ENCODE measurements around the gene FIZ1. TPM values are rescaled to one million over a fixed set of nuclear protein-coding genes. Genes with fewer than 3 reads are reported as not detected.
"Not testable (repeated sequence)": the region's sequence is repeated elsewhere in the genome, so short reads cannot be mapped to it uniquely, and the experiment has no call there.

Gene FIZ1
- total RNA-seq, 4 donors from 2014 or later, result 5.8 to 12.7 (median 7.9) TPM

DNA sequence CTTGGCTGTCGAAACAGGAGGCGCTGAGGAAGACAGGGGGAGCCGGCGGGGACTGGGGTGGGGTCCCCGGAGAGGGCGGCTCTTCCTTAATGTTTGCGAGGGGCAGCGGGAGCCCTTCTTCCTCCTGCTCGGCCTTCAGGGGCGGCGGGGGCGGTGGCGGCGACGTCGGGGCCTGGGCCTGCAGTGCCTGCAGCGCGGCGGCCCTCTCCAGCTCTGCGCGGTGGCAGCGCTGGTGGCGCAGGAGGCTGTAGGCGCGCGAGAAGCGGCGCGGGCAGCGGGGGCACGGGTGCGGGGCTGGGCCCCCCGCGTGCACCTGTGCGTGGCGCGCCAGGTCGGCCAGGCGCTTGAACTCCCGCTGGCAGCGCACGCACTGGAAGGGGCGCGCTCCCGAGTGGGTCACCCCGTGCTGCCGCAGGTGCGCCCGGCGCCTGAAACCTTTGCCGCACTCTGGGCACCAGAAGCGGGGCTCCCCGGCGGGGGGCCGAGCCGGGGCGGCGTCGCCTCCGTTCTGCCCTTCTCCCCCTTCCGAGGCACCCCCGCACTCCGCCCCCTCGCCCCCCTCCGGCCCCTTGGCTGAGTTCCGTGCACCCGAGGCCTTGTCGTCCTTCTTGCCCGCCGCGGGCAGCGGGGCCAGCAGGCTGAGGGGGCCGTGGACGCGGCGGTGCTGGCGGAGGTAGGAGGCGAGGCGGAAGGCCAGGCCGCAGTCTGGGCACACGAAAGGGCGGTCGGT lies 21.1 kb downstream of the FIZ1 start:
- DNase-seq, result no peak
- Histone ChIP-seq H3K36me3 (peaks cover 0 to 27% (median 7%) of the 10 kb centered on the region in 3 donors), H3K9me3 (no peaks in the 10 kb centered on the region), H3K27ac (no peak overlapping the region), H3K4me1 (peaks cover 11 to 31% (median 12%) of the 10 kb centered on the region in 3 donors), H3K4me3 (no peak overlapping the region), H3K27me3 (no peaks in the 10 kb centered on the region)
- WGBS, 2 donors, result 70 to 95% methylated on average over 2 to 8 of the region's 83 CpGs
- intact Hi-C loops (cut with DNase I), result no loop called here
- TF ChIP-seq POLR2A (IDR thresholded peaks at IDR 0.05), result no peak
- TF ChIP-seq, protein P1, sequence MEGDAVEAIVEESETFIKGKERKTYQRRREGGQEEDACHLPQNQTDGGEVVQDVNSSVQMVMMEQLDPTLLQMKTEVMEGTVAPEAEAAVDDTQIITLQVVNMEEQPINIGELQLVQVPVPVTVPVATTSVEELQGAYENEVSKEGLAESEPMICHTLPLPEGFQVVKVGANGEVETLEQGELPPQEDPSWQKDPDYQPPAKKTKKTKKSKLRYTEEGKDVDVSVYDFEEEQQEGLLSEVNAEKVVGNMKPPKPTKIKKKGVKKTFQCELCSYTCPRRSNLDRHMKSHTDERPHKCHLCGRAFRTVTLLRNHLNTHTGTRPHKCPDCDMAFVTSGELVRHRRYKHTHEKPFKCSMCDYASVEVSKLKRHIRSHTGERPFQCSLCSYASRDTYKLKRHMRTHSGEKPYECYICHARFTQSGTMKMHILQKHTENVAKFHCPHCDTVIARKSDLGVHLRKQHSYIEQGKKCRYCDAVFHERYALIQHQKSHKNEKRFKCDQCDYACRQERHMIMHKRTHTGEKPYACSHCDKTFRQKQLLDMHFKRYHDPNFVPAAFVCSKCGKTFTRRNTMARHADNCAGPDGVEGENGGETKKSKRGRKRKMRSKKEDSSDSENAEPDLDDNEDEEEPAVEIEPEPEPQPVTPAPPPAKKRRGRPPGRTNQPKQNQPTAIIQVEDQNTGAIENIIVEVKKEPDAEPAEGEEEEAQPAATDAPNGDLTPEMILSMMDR (IDR thresholded peaks at IDR 0.05), result no peak

DNA sequence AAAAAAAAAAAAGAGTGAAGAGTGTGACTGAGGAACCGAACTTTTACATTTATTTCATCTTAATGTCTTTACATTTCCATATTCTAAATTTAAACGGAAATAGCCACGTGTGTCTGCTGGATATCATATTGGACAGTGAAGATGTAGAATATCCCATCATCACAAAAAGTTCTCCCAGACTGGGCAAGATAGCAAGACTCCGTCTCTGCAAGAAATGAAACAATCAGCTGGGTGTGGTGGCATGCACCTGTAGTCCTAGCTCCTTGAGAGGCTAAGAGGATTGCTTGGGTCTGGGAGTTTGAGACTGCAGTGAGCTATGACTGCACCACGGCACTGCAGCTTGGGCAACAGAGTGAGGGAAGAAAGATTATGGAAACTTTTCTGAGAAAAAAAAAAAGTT lies 22.6 kb downstream of the FIZ1 start:
- TF ChIP-seq POLR2A (IDR thresholded peaks at IDR 0.05), result no peak
- TF ChIP-seq, protein P1 (IDR thresholded peaks at IDR 0.05), result no peak
- Histone ChIP-seq H3K36me3 (peaks cover 0 to 27% (median 7%) of the 10 kb centered on the region in 3 donors), H3K9me3 (no peaks in the 10 kb centered on the region), H3K4me1 (peaks cover 9 to 23% (median 11%) of the 10 kb centered on the region in 3 donors), H3K4me3 (no peak overlapping the region), H3K27ac (no peak overlapping the region), H3K27me3 (no peaks in the 10 kb centered on the region)
- WGBS, 2 donors, result 82 to 93% methylated on average over 5 of the region's 5 CpGs
- intact Hi-C loops (cut with DNase I), result no loop called here
- no peak for DNase-seq

DNA sequence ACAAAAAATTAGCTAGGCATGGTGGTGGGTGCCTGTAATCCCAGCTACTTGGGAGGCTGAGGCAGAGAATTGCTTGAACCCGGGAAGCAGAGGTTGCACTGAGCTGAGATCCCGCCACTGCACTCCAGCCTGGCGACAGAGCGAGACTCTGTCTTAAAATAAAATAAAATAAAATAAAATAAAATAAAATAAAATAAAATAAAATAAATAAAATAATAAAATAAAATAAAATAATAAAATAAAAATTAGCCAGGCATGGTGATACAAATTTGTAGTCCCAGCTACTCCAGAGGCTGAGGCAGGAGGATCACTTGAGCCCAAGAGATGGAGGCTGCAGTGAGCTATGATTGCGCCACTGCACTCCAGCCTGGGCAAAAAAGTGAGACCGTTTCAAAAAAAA lies 25.4 kb downstream of the FIZ1 start:
- peaks cover 0 to 22% (median 7%) of the 10 kb centered on the region in 3 donors for H3K36me3 ChIP-seq
- H3K4me1 ChIP-seq; intact Hi-C loops (cut with DNase I); DNase-seq; H3K9me3 ChIP-seq; H3K27me3 ChIP-seq; H3K27ac ChIP-seq; H3K4me3 ChIP-seq: not testable (repeated sequence)
- WGBS, 2 donors, result 78 to 80% methylated on average over 6 of the region's 6 CpGs

DNA sequence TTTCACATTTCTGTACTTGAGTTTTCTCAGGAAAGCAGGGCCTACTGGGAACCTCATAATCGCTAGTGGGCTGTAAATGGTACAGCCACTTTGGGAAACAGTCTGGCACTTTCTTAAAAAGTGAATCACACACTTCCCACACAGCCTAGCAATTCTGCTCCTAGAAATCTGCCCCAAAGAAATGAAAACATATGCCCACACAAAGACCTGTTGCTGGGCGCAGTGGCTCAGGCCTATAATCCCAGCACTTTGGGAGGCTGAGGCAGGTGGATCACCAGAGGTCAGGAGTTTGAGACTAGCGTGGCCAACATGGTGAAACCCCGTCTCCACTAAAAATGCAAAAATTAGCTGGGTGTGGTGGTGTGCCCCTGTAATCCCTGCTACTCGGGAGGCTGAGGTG lies 29.8 kb downstream of the FIZ1 start:
- intact Hi-C loops (cut with DNase I); DNase-seq; H3K9me3 ChIP-seq; H3K36me3 ChIP-seq; H3K27ac ChIP-seq; H3K4me3 ChIP-seq; H3K4me1 ChIP-seq: not testable (repeated sequence)
- H3K27me3 ChIP-seq, result peaks cover 0 to 25% (median 0%) of the 10 kb centered on the region in 4 donors
- WGBS, 2 donors, result 87 to 95% methylated on average over 5 of the region's 5 CpGs

DNA sequence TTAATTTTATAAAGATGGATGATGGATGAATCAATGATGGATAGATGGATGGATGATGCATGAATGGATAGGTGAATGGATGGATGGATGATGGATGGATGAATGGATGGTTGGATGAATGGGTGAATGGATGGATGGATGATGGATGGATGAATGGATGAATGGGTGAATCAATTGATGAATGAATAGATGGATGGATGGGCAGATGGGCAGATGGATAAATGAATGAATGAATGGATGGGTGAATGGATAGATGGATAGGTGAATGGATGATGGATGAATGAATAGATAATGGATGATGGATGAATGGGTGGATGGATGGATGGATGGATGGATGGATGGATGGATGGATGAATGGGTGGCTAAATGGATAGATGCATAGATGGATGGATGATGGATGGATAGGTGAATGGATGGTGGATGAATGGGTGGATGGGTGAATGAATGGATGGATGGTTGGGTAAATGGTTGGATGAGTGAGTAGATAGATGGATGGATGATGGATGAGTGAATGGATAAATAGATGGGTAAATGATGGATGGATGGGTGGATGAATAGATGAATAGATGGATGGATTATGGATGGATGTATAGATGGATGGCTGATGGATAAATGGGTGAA lies 31.5 kb downstream of the FIZ1 start:
- Histone ChIP-seq H3K36me3 (no peaks in the 10 kb centered on the region), H3K9me3 (no peaks in the 10 kb centered on the region), H3K27ac (no peak overlapping the region), H3K27me3 (peaks cover 0 to 31% (median 0%) of the 10 kb centered on the region in 4 donors), H3K4me3 (no peak overlapping the region), H3K4me1 (peaks cover 0 to 4% (median 0%) of the 10 kb centered on the region in 3 donors)
- intact Hi-C loops (cut with DNase I), result no loop called here
- no peak for TF ChIP-seq POLR2A (IDR thresholded peaks at IDR 0.05)
- TF ChIP-seq, protein P1 (IDR thresholded peaks at IDR 0.05), result no peak
- DNase-seq, result no peak

DNA sequence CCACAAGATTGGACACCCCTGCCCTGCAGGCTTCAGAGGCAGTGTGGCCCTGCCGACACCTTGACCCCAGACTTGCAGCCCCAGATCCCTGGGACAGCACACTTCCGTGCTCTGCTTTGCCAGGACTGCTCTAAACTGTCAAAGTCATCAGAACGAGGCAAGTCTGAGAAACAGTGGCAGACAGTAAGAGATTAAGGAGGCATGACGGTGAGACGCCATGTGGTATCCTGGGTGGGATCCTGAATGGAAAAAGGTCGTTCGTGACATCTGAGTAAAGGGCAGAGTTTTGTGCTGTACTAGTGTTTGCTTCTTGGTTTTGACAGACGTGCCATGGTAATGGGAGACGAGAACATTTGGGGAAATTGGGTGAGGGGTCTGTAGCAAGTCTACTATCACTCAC lies 32.5 kb downstream of the FIZ1 start:
- WGBS, 2 donors, result 35 to 36% methylated on average over 9 of the region's 9 CpGs
- no peak for DNase-seq
- Histone ChIP-seq H3K9me3 (no peaks in the 10 kb centered on the region), H3K27me3 (peaks cover 0 to 31% (median 0%) of the 10 kb centered on the region in 4 donors), H3K36me3 (no peaks in the 10 kb centered on the region), H3K4me3 (no peak overlapping the region), H3K27ac (no peak overlapping the region), H3K4me1 (peaks cover 0 to 4% (median 0%) of the 10 kb centered on the region in 3 donors)
- intact Hi-C loops (cut with DNase I), result no loop called here
- TF ChIP-seq POLR2A (IDR thresholded peaks at IDR 0.05), result no peak
- TF ChIP-seq, protein P1 (IDR thresholded peaks at IDR 0.05), result no peak

All from esophagus squamous epithelium (tissue), 5 donors.